Stomach (tissue), 4 donors: Measurements from ENCODE around the gene DDX27.

Experiments
- EP300 ChIP-seq: sonication (generic); formaldehyde crosslinking; IDR thresholded peaks from one replicate; pipeline ENCODE4 v1.6.1; 2017; ENCODE audit warnings: antibody characterized with exemption
- POLR2A ChIP-seq, 4 donors: fragments of 450-650 bp; IDR thresholded peaks; one replicate each; pipeline ENCODE4 v1.6.1; 2016; ENCODE audit warnings: antibody characterized with exemption in 4 of 4, control low read depth in 2 of 4, mild to moderate bottlenecking in 1 of 4, moderate library complexity in 1 of 4
- TF ChIP-seq, protein P1 (sequence below), 7 experiments: fragments of 450-650 bp in 4 of 7; fragments of 200-600 bp in 3 of 7; sonication (generic) in 3 of 7; IDR thresholded peaks; one replicate each; pipeline ENCODE4 v1.5.1; 2016 to 2019; ENCODE audit warnings: antibody characterized with exemption in 7 of 7, control low read depth in 2 of 7, mild to moderate bottlenecking in 1 of 7

DNA sequence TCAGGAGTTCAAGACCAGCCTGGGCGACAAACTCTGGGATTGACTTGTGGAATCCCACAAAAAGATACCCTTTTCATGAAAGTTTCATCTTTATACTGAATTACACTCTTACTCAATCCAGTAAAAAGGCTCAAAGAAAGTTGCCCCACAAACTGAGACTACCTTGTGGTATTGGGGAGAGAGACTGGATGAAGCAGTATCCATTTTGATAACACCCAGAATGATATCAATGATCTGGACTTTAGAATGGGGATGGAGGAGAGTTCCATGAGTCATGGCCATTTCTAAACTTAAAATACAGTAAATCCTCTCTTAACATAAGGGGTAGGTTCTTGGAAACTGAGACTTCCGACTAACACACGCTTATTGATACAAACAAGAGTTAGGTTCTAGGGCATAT lies 35.8 kb upstream of the DDX27 start:
- TF ChIP-seq, protein P1, sequence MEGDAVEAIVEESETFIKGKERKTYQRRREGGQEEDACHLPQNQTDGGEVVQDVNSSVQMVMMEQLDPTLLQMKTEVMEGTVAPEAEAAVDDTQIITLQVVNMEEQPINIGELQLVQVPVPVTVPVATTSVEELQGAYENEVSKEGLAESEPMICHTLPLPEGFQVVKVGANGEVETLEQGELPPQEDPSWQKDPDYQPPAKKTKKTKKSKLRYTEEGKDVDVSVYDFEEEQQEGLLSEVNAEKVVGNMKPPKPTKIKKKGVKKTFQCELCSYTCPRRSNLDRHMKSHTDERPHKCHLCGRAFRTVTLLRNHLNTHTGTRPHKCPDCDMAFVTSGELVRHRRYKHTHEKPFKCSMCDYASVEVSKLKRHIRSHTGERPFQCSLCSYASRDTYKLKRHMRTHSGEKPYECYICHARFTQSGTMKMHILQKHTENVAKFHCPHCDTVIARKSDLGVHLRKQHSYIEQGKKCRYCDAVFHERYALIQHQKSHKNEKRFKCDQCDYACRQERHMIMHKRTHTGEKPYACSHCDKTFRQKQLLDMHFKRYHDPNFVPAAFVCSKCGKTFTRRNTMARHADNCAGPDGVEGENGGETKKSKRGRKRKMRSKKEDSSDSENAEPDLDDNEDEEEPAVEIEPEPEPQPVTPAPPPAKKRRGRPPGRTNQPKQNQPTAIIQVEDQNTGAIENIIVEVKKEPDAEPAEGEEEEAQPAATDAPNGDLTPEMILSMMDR (IDR thresholded peaks at IDR 0.05) = no peak
- no peak for TF ChIP-seq EP300
- TF ChIP-seq POLR2A (IDR thresholded peaks at IDR 0.05) = no peak
